Thyroid gland (tissue), 4 donors: Measurements from ENCODE around the gene MAP1A.

Source experiments
- POLR2A ChIP-seq, 2 donors: fragments of 450-650 bp; IDR thresholded peaks; one replicate each; pipeline ENCODE4 v1.6.1; 2017; ENCODE audit warnings: antibody characterized with exemption in 2 of 2, mild to moderate bottlenecking in 2 of 2, moderate library complexity in 1 of 2
- TF ChIP-seq, protein P1 (sequence below), 6 experiments: fragments of 200-600 bp in 3 of 6; fragments of 450-650 bp in 3 of 6; sonication (generic) in 3 of 6; IDR thresholded peaks; one replicate each; pipeline ENCODE4 v1.5.1; 2016 to 2019; ENCODE audit warnings: antibody characterized with exemption in 6 of 6, mild to moderate bottlenecking in 2 of 6, inconsistent platforms in 1 of 6, moderate library complexity in 1 of 6

DNA sequence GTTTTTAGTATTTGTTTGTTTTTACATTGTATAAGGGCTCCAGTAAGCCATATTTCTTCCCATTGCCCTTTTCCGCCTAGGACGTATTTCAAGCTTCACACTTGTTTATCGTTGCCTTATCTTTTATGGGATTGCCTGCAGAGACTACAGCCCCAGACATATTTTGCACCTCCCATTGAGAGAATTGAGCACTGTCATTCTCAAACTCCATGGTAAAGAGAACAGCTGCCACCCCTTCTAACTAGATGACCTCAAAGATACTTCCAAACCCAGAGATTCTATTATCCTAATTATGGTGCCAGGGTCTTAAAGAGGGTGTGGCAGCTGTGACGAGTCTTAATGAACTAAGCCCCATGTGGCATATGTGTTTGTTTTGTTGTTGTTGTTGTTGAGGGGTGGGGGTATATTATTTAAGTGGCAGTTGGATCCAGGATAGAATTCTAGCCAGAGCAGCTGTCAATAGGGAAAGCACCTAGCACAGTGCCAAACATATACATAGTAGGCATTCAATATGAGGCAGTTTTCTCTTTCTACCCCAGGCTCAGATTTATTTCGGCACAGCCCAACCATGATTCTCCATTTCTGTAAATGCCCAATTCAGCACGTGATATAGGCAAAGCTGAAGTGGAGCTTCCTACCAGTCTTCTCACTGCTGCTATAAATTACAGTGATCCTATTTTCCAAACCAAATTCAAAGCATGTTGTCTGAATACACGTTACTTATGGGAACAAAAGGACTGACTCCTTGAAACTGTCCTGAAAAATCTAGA is 23.5 kb upstream of the MAP1A start:
- TF ChIP-seq, protein P1, sequence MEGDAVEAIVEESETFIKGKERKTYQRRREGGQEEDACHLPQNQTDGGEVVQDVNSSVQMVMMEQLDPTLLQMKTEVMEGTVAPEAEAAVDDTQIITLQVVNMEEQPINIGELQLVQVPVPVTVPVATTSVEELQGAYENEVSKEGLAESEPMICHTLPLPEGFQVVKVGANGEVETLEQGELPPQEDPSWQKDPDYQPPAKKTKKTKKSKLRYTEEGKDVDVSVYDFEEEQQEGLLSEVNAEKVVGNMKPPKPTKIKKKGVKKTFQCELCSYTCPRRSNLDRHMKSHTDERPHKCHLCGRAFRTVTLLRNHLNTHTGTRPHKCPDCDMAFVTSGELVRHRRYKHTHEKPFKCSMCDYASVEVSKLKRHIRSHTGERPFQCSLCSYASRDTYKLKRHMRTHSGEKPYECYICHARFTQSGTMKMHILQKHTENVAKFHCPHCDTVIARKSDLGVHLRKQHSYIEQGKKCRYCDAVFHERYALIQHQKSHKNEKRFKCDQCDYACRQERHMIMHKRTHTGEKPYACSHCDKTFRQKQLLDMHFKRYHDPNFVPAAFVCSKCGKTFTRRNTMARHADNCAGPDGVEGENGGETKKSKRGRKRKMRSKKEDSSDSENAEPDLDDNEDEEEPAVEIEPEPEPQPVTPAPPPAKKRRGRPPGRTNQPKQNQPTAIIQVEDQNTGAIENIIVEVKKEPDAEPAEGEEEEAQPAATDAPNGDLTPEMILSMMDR (IDR thresholded peaks at IDR 0.05): no peak
- TF ChIP-seq POLR2A (IDR thresholded peaks at IDR 0.05): no peak
